GM21576 (cell line): Measurements from ENCODE around the gene PIPOX.

Experiments used
- ATAC-seq: cut with Tn5 transposase; IDR thresholded peaks from one replicate; pipeline ENCODE4 v1.9.1; 2021; ENCODE audit warnings: mild to moderate bottlenecking, moderate library complexity; ENCODE audit not compliant: unreplicated experiment

Gene PIPOX

DNA sequence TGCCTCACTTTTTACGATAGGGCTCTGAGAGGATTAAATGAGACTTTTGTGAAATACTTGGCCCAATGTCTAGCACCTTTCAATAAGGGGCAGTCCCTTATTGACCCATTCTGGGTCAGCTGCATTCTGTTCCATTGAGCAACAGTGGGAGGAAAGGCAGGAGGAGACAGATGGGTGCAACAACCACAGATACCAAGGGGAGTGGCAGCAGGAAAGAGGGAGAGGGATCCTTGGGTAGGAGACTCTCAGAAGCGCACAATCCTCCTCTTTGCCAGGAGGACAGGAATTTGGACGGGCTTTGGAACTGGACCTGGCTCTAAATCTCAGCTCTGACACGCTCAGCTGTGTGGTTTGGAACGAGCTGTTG lies 3.5 kb downstream of the PIPOX start:
- no peak for ATAC-seq

DNA sequence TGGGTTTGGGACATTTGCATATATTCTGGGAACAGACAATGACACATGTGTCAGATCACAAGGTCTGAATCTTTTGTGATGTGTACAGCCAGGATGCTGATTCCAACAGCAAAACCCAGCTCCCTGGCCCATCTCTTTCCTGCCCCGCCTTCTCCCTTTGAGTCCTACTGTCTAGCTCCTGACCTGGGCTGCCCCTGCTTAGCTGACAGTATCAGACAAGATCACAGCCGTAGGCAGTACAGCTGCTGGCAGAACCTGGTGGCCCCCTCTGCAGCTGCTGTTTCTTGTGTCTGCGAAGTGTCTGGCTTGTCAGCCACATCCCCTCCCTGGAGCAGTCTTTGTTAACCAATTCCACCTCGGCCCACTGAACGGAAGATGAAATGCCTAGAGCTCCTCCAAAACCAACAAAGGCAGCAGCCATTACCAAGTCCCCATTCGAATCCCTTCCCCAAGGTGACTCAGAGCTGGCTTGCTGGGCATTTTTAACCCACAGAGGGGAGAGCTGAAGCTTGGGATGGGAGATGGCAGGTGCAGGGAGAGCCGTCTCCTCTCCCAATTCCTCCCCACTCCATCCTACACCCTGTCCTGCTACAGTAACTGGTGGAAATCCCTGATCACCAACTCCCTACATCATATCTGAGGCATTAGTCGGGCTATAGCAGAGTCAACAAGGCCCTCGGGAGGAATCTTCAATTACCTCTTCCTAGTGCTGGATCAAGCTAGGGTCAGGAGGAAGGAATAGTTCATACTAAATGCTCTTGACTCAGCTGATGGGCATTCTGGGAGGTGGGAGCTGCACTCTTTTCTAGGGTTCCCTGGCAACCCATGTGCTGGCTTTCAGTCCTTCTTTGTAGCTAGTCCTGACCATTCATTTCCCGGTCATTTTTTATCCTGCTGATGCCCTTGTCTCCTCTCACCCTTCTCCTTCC lies 5.8 kb downstream of the PIPOX start:
- ATAC-seq, result no peak

DNA sequence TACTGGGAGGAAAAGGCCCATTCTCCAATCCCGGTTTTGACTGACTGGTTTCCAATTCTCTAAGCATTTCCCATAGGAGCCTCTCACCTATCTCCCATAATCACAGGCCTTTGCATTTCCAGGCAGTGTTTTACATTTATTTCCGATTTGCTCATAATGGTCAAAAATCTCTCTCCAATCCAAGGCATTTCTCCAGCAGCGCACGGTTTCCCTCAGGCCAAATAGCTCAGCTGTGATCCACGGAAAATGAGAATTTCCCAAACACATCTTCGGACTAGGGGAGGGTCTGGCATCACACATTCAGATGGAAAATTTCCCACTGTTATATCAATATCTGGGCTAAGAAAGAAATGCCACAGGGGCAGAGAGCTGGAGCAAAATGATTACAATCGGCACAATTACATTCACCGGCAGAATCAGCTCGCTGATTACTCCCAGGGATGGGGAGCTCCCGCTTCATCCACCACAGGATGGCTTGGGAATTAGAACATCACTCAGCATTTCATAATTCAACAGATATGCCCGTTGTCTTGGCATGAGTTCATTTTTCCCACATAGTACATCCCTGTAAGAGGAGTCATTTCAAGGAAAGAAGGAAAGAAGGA lies 6.7 kb downstream of the PIPOX start:
- ATAC-seq, result no peak

DNA sequence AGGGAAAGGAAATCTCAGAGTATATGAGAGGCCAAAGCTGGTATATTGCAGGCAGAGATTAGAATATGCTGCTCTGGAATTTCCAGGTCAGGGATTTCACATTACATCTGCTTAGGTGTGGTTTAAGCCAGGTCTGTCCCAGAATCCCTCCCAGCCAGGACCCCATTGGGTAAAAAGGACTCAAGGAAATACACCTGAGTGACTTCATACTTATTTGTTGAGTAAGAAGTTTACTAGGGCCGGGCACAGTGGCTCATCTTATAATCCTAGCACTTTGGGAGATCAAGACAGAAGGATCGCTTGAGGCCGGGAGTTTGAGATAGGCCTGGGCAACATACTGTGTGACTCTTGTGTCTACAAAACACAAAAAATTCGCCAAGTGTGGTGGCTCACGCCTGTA lies 7.2 kb downstream of the PIPOX start:
- no peak for ATAC-seq

DNA sequence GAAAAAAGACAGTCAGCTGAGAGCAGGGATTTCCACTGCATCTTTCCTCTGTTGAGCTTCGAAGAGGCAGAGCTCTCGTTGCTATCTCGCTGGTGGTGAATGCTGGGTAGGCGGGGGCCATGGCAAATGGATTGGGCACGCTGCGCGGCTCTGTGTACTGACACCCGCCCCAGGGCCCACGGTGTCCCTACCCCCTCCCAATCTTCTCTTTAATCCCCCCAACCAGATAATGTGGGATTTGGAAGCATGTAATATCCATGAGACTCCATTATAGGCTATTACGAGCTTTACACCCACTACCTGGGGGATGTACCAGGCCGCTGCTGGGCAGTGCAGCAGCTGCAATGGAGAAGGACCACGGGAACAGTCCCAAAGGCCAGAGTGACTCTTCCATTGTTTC lies 8.3 kb downstream of the PIPOX start:
- ATAC-seq, result no peak

DNA sequence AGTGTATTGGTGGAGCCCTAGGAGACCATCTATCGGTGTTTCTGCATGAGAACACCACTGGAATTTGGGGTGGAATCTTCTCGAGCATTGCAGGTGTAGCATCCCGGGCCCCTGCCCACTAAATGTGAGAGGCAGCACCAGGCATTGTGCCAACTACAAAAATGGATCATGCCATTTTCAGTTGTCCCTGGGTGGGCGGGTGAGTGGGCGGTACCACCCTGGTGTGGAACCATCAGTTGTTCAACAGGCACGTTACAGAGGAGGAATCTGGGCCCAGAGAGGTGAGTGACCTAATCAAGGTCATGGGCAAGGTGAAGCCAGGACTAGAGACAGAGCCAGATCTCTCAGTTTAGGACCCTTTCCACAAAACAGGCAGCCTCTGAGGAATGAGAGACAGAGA lies 8.8 kb downstream of the PIPOX start:
- no peak for ATAC-seq

DNA sequence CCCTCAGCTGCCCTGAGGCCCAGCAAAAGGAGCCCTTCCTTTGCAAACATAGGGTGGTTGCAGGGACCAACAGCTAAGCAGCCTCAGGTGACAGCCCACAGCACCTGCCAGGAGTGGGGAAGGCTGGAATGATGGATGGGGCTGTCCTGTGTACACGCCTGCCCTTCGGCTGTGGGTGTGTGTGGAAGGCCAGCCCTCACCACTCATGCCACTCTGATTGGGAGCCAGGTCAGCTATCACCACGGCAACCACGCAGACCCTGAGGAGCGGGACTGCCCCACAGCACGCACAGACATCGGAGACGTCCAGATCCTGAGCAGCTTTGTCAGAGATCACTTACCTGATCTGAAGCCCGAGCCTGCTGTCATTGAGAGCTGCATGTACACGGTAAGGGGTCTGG lies 11.9 kb downstream of the PIPOX start:
- no peak for ATAC-seq

DNA sequence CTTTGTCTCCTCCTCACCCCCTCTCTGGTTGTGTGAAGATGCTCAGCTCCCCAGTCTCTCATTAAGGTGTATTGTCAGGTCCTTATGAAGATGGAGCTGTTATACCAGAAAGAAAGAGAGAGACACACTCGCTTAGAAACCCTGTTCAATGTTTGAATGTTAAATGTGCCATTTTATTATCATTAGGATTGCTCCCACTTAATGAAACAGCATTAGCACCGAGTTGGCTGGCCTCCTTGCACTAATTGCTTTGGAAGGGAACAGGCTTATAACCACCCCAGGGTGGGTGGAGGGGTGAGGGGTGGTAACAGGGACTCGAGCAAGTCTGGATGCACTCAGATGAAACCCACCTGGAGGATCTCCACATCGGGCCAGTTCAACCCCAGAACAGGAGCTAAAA lies 14.4 kb downstream of the PIPOX start:
- ATAC-seq, result no peak

DNA sequence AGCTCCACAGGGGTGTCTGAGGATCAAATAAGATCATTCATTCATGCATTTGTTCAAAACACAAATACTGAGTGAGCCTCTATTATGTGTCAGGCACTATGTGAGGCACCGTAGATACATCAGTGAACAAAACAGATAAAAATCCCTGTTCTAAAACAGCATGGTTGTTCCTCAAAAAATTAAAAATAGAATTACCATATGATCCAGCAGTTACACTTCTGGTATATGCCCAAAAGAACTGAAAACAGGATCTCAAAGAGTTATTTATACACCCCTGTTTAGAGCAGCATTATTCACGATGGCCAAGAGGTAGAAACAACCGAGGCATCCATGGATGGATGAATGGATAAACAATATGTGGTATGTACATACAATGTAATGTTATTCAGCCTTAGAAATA lies 15.4 kb downstream of the PIPOX start:
- ATAC-seq, result no peak

DNA sequence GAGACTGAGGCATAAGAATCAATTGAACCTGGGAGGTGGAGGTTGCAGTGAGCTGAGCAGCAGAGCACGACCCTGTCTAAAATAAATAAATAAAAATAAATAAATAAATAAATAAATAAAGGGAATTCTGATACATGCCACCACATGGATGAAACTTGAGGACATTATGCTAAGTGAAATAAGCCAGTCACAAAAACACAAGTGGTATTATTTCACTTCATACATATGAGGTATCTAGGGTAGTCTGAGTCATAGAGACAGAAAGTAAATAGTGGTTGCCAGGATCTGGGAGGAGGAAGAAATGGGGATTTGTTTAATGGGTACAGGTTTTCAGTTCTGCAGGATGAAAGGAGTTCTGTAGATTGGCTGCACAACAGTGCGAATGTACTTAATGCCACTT lies 16.3 kb downstream of the PIPOX start:
- ATAC-seq, result no peak

DNA sequence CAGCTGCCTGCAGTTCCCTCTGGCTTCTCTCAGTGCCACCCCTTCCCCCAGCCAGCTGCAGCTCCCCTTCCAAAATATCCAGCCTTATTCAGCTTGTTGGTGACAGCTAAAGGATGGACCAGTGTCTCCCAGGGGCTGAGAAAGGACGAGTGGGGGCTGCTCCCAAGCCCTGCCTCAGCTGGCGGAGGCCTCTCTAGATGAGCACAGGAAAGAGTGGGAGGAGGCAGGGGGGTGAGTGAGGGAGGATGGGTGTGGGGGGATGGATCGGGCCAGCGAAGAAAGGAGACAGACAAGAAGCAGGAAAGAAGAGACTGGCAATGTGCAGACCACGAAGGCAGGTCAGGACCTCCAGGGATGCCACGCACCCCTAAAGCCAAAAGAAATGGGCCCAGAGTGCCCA lies 17.5 kb downstream of the PIPOX start:
- ATAC-seq, result no peak

DNA sequence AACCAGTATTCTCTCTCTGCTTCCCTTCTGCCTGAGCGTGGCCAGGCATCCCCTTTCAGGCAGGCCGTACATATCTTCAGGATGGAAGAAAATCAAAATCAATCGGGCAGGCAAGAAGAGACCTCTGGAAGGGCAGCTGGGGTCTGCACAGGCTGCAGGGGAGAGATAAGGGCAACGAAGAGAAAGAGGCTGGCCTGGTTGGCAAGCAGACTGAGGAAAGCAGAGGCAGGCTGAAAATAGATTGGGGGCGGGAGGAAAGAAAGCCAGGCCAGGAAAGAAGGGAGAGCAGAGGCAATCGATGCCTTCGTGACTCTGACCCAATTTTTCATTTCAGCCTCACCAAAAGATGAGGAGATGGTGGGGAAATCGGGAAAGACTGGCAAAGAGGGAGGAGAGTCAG lies 18.1 kb downstream of the PIPOX start:
- ATAC-seq, result no peak

DNA sequence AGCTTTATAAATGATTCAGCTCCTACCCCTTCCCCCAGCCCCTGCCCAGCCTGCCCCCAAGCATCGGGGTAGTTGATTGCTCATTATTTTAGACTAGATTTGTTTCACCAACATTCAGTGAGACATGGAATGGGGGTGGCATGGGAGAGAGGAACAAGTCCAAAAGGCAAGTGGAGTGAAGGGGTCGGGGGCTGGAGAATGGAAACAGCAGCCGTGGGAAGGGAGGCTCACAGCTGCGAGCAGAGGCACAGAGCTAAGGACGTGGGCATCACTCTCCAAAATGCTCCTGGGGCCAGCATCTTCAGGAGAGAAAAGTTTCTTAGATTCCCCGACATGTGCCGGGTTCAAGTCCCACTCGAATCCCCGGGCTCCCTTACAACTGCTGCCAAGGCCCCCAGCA lies 19.3 kb downstream of the PIPOX start:
- ATAC-seq, result no peak

DNA sequence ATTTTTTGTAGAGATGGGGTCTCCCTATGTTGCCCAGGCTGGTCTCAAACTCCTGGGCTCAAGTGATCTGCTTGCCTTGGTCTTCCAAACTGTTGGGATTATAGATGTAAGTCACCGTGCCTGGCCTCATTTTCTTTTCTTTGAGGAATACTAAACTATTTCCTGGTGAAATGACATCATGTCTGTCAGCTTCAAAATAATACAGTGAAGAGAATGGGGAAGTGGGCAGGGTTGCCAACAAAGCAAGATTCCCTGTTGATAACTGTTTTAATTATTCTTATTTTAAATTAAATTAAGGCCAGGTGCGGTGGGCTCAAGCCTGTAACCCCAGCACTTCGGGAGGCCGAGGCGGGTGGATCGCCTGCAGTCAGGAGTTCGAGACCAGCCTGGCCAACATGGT lies 21.1 kb downstream of the PIPOX start:
- ATAC-seq, result no peak

DNA sequence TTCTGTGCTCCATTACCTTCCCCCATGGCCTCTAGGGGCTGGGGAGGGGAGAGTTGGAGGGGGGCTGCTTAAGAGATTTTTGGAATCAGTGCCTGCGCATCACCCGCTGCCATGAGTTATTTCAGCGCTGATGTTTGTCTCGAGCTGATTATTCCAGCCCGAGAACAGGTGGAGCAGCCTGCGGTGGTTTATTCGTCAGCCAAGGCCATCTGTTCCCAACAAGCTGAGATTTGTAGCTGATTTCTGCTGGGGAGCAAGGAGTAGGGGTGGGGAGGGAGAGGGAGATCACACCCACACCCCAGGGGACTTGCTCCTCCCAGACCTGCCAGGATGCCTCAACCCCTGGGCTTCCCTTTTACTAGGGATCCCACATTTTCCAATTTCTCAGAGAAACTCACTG lies 23.1 kb downstream of the PIPOX start:
- ATAC-seq, result no peak

DNA sequence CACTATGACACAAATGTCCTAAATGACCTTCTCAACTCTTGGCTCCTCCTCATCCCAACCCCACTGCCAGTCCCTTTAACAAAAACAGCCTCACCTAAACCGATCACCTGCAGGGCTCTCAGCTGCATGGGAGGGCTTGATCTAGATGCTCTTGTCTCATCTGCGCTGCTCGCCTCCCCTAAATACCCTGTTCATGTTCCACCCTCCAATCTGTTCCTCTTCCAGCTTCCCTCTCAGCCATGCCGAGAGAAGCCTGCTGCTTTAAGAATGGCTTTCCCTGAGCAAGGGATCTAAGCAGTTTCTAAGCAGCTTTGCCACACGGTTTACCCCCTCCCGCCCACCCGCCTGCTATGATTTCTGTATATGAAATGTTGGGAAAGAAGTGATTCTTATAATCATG lies 23.7 kb downstream of the PIPOX start:
- no peak for ATAC-seq

DNA sequence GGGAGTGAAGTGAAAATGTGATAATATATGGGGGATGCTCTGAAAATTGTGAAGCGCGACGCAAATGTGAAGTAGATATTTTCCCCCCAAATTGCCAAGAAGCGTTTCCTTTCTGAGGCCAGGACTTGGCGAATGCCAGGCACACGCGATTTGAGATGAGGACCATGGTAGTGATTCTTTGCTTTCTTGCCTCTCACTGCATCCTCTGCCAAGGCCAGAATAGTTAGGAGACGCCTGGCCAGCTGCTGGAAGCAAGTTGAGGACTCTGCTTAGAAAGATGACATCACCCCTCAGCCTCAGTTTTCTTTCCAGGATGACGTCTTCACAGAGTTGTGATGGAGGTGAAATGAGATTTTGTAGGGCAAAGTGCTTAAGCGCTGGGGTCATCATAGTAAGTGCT lies 25.9 kb downstream of the PIPOX start:
- no peak for ATAC-seq

DNA sequence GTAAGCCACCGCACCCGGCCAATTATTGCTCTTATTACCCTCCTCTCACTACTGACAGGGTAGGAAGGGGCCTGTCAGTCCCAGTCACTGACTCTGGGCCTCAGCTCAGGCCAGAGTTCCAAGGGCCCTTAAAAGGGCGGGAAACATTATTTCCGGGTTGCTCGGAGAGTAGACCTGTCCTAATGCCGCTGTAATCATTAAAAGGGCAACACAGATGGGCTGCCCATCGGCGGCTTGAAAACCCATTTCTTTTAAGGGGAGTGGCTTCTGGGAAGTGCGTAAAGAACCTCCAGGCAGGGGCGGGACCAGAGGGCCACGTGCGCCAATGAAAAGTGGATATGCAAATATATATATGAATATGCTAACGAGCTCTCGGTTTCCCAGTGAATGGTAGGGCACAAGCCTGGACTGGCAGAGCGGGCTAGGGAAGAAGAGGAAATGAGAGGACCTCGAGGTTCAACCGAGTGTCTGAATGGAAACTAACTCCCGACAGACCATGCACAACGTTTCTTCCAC lies 26.6 kb downstream of the PIPOX start:
- no peak for ATAC-seq

DNA sequence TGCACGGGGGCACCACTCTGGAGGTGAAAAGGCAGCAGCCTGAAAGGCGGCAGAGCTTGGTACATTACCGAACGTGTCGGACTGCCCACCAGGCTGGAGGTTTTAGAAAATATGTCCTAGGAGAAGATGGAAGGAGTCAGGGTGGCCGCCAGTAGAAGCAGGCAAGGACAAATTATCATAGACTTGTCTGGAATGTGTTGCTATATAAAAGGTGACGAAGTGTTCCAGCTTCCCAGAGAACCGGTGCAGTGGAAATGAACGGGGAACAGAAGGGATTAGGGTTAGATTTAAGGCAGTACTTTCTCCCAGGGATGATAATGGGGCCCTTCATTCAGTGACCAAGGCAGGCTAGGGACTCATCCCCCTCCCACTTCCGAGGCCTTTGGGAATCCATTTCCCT lies 27.4 kb downstream of the PIPOX start:
- no peak for ATAC-seq

DNA sequence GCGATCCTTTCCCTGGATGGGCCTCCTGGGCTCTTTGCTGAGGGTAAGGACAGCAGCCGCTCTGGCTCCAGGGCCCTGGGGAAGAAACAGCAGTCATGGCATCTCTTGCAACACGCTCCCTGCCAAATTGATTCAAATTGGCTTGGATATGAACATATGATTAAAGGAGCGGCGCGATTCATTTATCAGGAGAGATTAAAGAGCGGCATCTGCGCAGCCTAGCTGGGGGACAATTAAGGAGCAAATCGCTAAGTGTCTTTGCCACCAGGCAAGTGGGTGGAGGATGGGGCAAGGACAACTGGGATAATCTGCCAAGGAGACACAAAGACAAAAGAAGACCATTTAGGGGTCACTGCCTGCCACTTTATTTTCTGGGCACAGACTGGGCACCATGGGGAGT lies 27.8 kb downstream of the PIPOX start:
- ATAC-seq, result no peak

DNA sequence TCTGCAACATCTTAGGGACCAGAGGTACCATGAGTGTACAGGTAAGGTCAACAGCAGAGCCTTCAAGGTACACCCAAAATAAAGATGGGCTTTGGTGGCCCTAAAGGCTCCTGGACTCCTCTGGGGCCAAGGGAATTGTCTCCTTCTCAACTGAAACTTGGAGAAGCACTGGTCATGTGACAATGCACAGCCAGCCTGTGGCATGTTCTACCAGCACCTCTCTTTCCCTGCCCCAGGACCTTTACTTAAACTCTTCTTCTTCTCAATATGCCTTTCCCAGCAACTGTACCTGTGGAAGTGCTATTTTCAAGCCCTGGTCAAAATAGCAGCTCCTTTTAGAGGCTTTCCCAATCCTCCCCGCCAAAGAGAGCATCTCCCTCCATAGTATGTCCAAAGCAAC lies 28.4 kb downstream of the PIPOX start:
- no peak for ATAC-seq

DNA sequence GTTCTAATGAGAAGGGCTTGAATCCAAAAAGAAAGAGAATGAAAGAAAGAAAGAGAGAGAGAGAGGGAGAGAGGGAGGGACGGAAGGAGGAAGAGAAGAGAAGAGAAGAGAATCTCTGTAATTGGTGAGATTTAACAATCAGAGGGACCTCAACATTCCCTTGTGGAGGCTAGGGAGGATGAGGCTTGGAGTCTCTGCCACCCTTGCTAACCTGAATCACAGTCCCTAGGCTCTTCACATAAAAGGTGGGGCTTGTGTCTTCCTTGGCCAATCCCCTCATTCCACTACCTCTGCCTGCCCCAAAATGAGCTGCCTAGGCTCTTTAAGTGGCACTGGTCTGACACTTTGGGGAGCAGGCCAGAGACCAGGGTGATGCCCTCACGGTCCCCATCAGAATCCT lies 30.1 kb downstream of the PIPOX start:
- ATAC-seq, result no peak

DNA sequence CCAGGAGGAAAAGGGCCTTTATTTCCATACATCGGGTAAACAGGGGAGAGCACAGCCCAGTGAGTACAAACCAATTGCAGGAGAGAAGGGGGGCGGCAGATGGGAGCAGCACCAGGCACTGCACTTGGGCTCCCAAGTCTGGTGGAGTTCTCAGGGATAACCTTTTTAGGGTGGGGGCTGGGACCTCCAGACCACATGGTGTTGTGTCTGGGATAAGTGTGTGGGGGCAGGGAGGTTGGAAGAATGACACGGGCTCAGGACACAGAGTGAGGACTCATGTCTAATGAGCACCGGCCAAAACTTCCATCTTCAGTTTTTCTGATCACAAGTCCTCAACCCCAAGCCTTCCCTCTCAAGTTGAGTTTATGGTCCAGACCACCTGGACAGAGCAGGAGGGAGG lies 30.6 kb downstream of the PIPOX start:
- no peak for ATAC-seq
